HCT116 (cell line): ENCODE measurements around the gene DDAH1. TPM values are rescaled to one million over a fixed set of nuclear protein-coding genes. Genes with fewer than 3 reads are reported as not detected.

Experiments used
- ATAC-seq: fragments of 200-7000 bp; cut with Tn5 transposase; 2 replicates; pipeline ENCODE4 v1.9.1; 2020; ENCODE audit warnings: mild to moderate bottlenecking, moderate library complexity
- BruUV-seq: library from RNA; stranded (reverse); fragments of 400-500 nt; replicated peaks from 2 replicates; lab custom pipeline; 2021; lab: Mats Ljungman, UMichigan
- CTCF ChIA-PET: fragments of 300-600 bp; sonication (Branson Sonifier 250); formaldehyde crosslinking; loops from one replicate; lab custom pipeline; 2021; ENCODE audit warnings: antibody characterized with exemption; lab: Charles Lee
- POLR2A ChIA-PET: fragments of 300-600, 350-600 bp; sonication (Branson Sonifier 250); formaldehyde crosslinking; loops from one replicate; lab custom pipeline; 2021; ENCODE audit warnings: antibody characterized with exemption; lab: Charles Lee
- RAD21 ChIA-PET, 2 experiments: fragments of 300-600 bp; sonication (Branson Sonifier 250); formaldehyde crosslinking; loops; one replicate each; lab custom pipeline; 2023; ENCODE audit warnings: low total read pairs in 2 of 2; ENCODE audit not compliant: uncharacterized antibody in 2 of 2, unreplicated experiment in 2 of 2, low non-redundant PET in 1 of 2; lab: Charles Lee
- DNase-seq: peaks from one replicate; pipeline ENCODE4 v3.0.0-alpha.2; 2010; ENCODE audit warnings: low read depth, low spot score
- H2AFZ ChIP-seq: fragments of 200-600 bp; shearing (Covaris generic), sonication (generic); 2 replicates; pipeline ENCODE4 v1.6.1; 2017; ENCODE audit warnings: low read depth, mixed run types, mixed read lengths, antibody characterized with exemption, low read length; ENCODE audit not compliant: poor library complexity, severe bottlenecking
- H3K27ac ChIP-seq: 2 replicates; pipeline ENCODE4 v1.5.1; 2012; ENCODE audit warnings: low read depth, low read length
- H3K27me3 ChIP-seq: fragments of 200-600 bp; sonication (generic); 2 replicates; pipeline ENCODE4 v1.6.1; 2016; ENCODE audit warnings: mixed run types, low read length, mixed read lengths; ENCODE audit not compliant: insufficient read depth
- H3K36me3 ChIP-seq, 2 experiments: fragments of 200-500 bp in 1 of 2; fragments of 200-600 bp in 1 of 2; sonication (Bioruptor generic) in 1 of 2; sonication (generic) in 1 of 2; 2 replicates each; pipeline versions ENCODE4 v1.5.1 to v1.6.1; 2014 to 2016; ENCODE audit warnings: low read length in 2 of 2, inconsistent platforms in 1 of 2, mixed read lengths in 1 of 2, mixed run types in 1 of 2; ENCODE audit not compliant: insufficient read depth in 2 of 2, control insufficient read depth in 1 of 2
- H3K4me1 ChIP-seq, 2 experiments: fragments of 200-600 bp in 1 of 2; sonication (generic) in 1 of 2; 2 replicates each; pipeline versions ENCODE4 v1.5.1 to v1.6.1; 2012 to 2017; ENCODE audit warnings: low read length in 2 of 2, inconsistent platforms in 1 of 2, mild to moderate bottlenecking in 1 of 2, mixed read lengths in 1 of 2, mixed run types in 1 of 2, moderate library complexity in 1 of 2; ENCODE audit not compliant: insufficient read depth in 2 of 2, control insufficient read depth in 1 of 2
- H3K4me2 ChIP-seq: fragments of 200-600 bp; sonication (generic); 2 replicates; pipeline ENCODE4 v1.6.1; 2017; ENCODE audit warnings: mixed run types, low read length, mixed read lengths
- H3K4me3 ChIP-seq, 2 experiments: fragments of 200-600 bp in 1 of 2; sonication (generic) in 1 of 2; replicated peaks in 1 of 2; 2 replicates each; pipeline ENCODE4 v1.5.1; 2011 to 2016; ENCODE audit warnings: low read length in 2 of 2, control low read depth in 1 of 2, low read depth in 1 of 2, mild to moderate bottlenecking in 1 of 2, mixed read lengths in 1 of 2, mixed run types in 1 of 2
- H3K79me2 ChIP-seq: fragments of 200-600 bp; sonication (generic); 2 replicates; pipeline ENCODE4 v1.6.1; 2017; ENCODE audit warnings: mild to moderate bottlenecking, mixed run types, low read length, moderate library complexity, mixed read lengths; ENCODE audit not compliant: insufficient read depth
- H3K9ac ChIP-seq: fragments of 200-600 bp; sonication (generic); 2 replicates; pipeline ENCODE4 v1.6.1; 2016; ENCODE audit warnings: low read length, mixed read lengths
- H3K9me2 ChIP-seq: fragments of 200-600 bp; sonication (generic), shearing (Covaris generic); 2 replicates; pipeline ENCODE4 v1.6.1; 2017; ENCODE audit warnings: mixed run types, mild to moderate bottlenecking, moderate library complexity; ENCODE audit not compliant: insufficient read depth
- H3K9me3 ChIP-seq, 2 experiments: fragments of 200-500 bp in 1 of 2; fragments of 200-600 bp in 1 of 2; sonication (Bioruptor generic) in 1 of 2; sonication (generic) in 1 of 2; 2 replicates each; pipeline ENCODE4 v1.6.1; 2014 to 2017; ENCODE audit warnings: low read length in 2 of 2, mixed read lengths in 2 of 2, inconsistent platforms in 1 of 2, low read depth in 1 of 2, mild to moderate bottlenecking in 1 of 2, mixed run types in 1 of 2, moderate library complexity in 1 of 2; ENCODE audit not compliant: control insufficient read depth in 1 of 2, insufficient read depth in 1 of 2
- H4K20me1 ChIP-seq: fragments of 200-600 bp; sonication (generic), shearing (Covaris generic); 2 replicates; pipeline ENCODE4 v1.6.1; 2017; ENCODE audit warnings: mixed run types, mild to moderate bottlenecking, moderate library complexity; ENCODE audit not compliant: insufficient read depth
- CEBPB ChIP-seq: IDR thresholded peaks from 2 replicates; pipeline ENCODE4 v1.6.1; 2012; ENCODE audit warnings: low read depth
- EZH2 ChIP-seq: fragments of 200-600 bp; sonication (generic); IDR thresholded peaks from 2 replicates; pipeline ENCODE4 v1.6.1; 2017; ENCODE audit warnings: antibody characterized with exemption, mixed run types
- FOSL1 ChIP-seq: IDR thresholded peaks from 2 replicates; pipeline ENCODE4 v1.6.1; 2012; ENCODE audit warnings: low read depth
- RAD21 ChIP-seq: IDR thresholded peaks from 2 replicates; pipeline ENCODE4 v1.6.1; 2012; ENCODE audit warnings: low read depth, mild to moderate bottlenecking
- SP1 ChIP-seq: IDR thresholded peaks from 2 replicates; pipeline ENCODE4 v1.6.1; 2012; ENCODE audit warnings: low read depth
- SRF ChIP-seq: IDR thresholded peaks from 2 replicates; pipeline ENCODE4 v1.6.1; 2012; ENCODE audit warnings: low read depth
- TCF7L2 ChIP-seq: IDR thresholded peaks from 2 replicates; pipeline ENCODE4 v1.7.0; 2011; ENCODE audit warnings: borderline replicate concordance, inconsistent platforms; ENCODE audit not compliant: insufficient read depth, insufficient read length; ENCODE audit errors: extremely low read depth
- YY1 ChIP-seq: IDR thresholded peaks from 2 replicates; pipeline ENCODE4 v1.6.1; 2011; ENCODE audit warnings: low read length, low read depth, moderate library complexity, mild to moderate bottlenecking; ENCODE audit not compliant: insufficient replicate concordance; ENCODE audit errors: extremely low read depth
- ZNF274 ChIP-seq: fragments of 200-500 bp; sonication (Bioruptor generic); IDR thresholded peaks from 2 replicates; pipeline ENCODE4 v1.6.1; 2014; ENCODE audit warnings: mild to moderate bottlenecking, low read depth, low read length, inconsistent platforms
- intact Hi-C: fragments of 100-400 bp; cut with micrococcal nuclease; formaldehyde crosslinking; loops from 2 replicates; pipeline ENCODE4 v1.10.0; 2022
- total RNA-seq: library from RNA; stranded (reverse); gene quantifications from one replicate; pipeline ENCODE4 v1.2.1, GENCODE V29; 2021; ENCODE audit not compliant: unreplicated experiment
- TF ChIP-seq, protein P1 (sequence below): IDR thresholded peaks from 2 replicates; pipeline ENCODE4 v1.6.1; 2012
- TF ChIP-seq, protein P2 (sequence below): IDR thresholded peaks from 2 replicates; pipeline ENCODE4 v1.6.1; 2012; ENCODE audit warnings: low read depth
- TF ChIP-seq, protein P3 (sequence below): IDR thresholded peaks from 2 replicates; pipeline ENCODE4 v1.6.1; 2012

DDAH1 gene
- total RNA-seq, 1 experiment from 2014 or later: 16.6 TPM

DNA sequence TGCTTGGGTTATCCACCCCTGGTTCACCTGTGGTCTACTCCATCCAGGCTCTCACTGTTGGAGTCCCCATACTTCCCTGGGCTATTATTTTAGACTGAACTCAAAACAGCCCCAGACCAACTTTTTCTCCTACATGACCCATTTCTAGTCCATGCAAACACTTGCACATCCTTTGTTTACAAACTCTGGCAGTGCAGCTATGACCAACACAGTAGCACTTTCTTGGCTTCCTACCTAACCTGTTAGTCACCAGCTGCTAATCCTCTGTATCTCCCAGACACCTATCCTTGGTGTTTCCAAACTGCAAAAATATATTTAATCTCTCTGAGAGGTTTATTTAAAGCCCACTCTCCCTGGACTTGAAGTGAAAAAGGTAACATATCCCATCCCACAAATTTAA, 90.8 kb downstream of the DDAH1 start:
- Histone ChIP-seq H3K4me2 (peak overlapping the region; percentile 5; the same call in 1 of the 2 replicates), H3K79me2 (no peaks in the 10 kb centered on the region)
- POLR2A ChIA-PET: no interaction called here
- RAD21 ChIA-PET: no interaction called here
- intact Hi-C loops: no loop called here
- TF ChIP-seq FOSL1: 0 out of 2 replicates have a peak, but pooled peaks have one; percentile 14
- no peak for TF ChIP-seq SP1
- TF ChIP-seq ZNF274: no peak
- TF ChIP-seq, protein P1, sequence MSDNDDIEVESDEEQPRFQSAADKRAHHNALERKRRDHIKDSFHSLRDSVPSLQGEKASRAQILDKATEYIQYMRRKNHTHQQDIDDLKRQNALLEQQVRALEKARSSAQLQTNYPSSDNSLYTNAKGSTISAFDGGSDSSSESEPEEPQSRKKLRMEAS: no peak
- no peak for TF ChIP-seq SRF
- TF ChIP-seq, all 23 proteins: peak for 1
- no peaks in the 10 kb centered on the region for H3K9me3 ChIP-seq
- no TSS peak for BruUV-seq
- ATAC-seq (peak; percentile 34; the same call in 1 of the 2 replicates), DNase-seq (peak; percentile 22)
- H4K20me1 ChIP-seq: no peaks in the 10 kb centered on the region
- no peak overlapping the region for H3K9ac ChIP-seq
- CTCF ChIA-PET: no interaction called here
- peaks cover 0 to 6% of the 10 kb centered on the region in 2 experiments; a peak in 2 of 4 replicates for H3K4me1 ChIP-seq
- H3K27me3 ChIP-seq: no peaks in the 10 kb centered on the region
- no peak overlapping the region for H3K4me3 ChIP-seq
- no peaks in the 10 kb centered on the region for H3K9me2 ChIP-seq
- H3K36me3 ChIP-seq: no peaks in the 10 kb centered on the region
- no peak overlapping the region for H2AFZ ChIP-seq
- no peak overlapping the region for H3K27ac ChIP-seq

DNA sequence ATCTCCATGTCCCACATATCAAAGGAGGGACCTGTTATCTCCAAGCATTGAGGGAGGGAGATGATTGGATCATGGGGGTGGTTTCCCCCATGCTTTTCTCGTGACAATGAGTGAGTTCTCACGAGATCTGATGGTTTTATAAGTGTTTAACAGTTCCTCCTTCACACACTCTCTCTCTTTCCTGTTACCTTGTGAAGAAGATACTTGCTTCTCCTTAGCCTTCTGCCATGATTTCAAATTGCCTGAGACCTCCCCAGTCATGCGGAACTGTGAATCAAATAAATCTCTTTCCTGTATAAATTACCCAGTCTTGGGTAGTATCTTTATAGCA, 91.6 kb downstream of the DDAH1 start:
- no peak for DNase-seq
- Histone ChIP-seq H3K9me3 (no peaks in the 10 kb centered on the region), H4K20me1 (no peaks in the 10 kb centered on the region), H3K79me2 (no peaks in the 10 kb centered on the region), H3K27ac (no peak overlapping the region), H3K9ac (no peak overlapping the region), H3K4me2 (no peak overlapping the region), H3K4me1 (peaks cover 0 to 6% of the 10 kb centered on the region in 2 experiments; a peak in 2 of 4 replicates), H3K36me3 (no peaks in the 10 kb centered on the region), H3K9me2 (no peaks in the 10 kb centered on the region), H2AFZ (no peak overlapping the region), H3K27me3 (no peaks in the 10 kb centered on the region), H3K4me3 (no peak overlapping the region)
- TF ChIP-seq ZNF274 (no peak), EZH2 (no peak), SRF (no peak), RAD21 (no peak), TCF7L2 (no peak), YY1 (no peak), CEBPB (no peak)
- TF ChIP-seq, protein P2, sequence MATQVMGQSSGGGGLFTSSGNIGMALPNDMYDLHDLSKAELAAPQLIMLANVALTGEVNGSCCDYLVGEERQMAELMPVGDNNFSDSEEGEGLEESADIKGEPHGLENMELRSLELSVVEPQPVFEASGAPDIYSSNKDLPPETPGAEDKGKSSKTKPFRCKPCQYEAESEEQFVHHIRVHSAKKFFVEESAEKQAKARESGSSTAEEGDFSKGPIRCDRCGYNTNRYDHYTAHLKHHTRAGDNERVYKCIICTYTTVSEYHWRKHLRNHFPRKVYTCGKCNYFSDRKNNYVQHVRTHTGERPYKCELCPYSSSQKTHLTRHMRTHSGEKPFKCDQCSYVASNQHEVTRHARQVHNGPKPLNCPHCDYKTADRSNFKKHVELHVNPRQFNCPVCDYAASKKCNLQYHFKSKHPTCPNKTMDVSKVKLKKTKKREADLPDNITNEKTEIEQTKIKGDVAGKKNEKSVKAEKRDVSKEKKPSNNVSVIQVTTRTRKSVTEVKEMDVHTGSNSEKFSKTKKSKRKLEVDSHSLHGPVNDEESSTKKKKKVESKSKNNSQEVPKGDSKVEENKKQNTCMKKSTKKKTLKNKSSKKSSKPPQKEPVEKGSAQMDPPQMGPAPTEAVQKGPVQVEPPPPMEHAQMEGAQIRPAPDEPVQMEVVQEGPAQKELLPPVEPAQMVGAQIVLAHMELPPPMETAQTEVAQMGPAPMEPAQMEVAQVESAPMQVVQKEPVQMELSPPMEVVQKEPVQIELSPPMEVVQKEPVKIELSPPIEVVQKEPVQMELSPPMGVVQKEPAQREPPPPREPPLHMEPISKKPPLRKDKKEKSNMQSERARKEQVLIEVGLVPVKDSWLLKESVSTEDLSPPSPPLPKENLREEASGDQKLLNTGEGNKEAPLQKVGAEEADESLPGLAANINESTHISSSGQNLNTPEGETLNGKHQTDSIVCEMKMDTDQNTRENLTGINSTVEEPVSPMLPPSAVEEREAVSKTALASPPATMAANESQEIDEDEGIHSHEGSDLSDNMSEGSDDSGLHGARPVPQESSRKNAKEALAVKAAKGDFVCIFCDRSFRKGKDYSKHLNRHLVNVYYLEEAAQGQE: no peak
- TF ChIP-seq, protein P3, sequence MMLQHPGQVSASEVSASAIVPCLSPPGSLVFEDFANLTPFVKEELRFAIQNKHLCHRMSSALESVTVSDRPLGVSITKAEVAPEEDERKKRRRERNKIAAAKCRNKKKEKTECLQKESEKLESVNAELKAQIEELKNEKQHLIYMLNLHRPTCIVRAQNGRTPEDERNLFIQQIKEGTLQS: no peak
- POLR2A ChIA-PET: no interaction called here
- CTCF ChIA-PET: no interaction called here
- intact Hi-C loops: no loop called here
- RAD21 ChIA-PET: no interaction called here
- no peak for ATAC-seq
- no TSS peak for BruUV-seq
